CD8-positive, alpha-beta memory T cell (primary cell): ENCODE measurements around the gene SERPINB10. TPM values are rescaled to one million over a fixed set of nuclear protein-coding genes. Genes with fewer than 3 reads are reported as not detected.

Experiments
- CTCF ChIA-PET: fragments of 350-600 bp; sonication (Branson Sonifier 250); formaldehyde crosslinking; loops from one replicate; lab custom pipeline; 2021; ENCODE audit warnings: antibody characterized with exemption; lab: Charles Lee
- POLR2A ChIA-PET: fragments of 350-600 bp; sonication (Branson Sonifier 250); formaldehyde crosslinking; loops from one replicate; lab custom pipeline; 2021; ENCODE audit warnings: antibody characterized with exemption; lab: Charles Lee
- DNase-seq, 5 donors: peaks; one replicate each; pipeline versions ENCODE4 v3.0.0 to v3.0.0-alpha.2; 2020 to 2022; ENCODE audit warnings: mixed read lengths in 1 of 5
- H3K27ac ChIP-seq: one replicate; pipeline ENCODE4 v1.7.0; 2013; ENCODE audit warnings: low read depth, mild to moderate bottlenecking, low read length, moderate library complexity
- H3K27me3 ChIP-seq: 2 replicates; pipeline ENCODE4 v1.7.0; 2013; ENCODE audit warnings: low read length, mild to moderate bottlenecking; ENCODE audit not compliant: insufficient read depth, poor library complexity, severe bottlenecking
- H3K36me3 ChIP-seq: 2 replicates; pipeline ENCODE4 v1.7.0; 2013; ENCODE audit warnings: mild to moderate bottlenecking, low read length, moderate library complexity; ENCODE audit not compliant: insufficient read depth
- H3K4me1 ChIP-seq: 2 replicates; pipeline ENCODE4 v1.7.0; 2013; ENCODE audit warnings: mild to moderate bottlenecking, low read length, moderate library complexity; ENCODE audit not compliant: insufficient read depth
- H3K4me3 ChIP-seq: 2 replicates; pipeline ENCODE4 v1.7.0; 2013; ENCODE audit warnings: mild to moderate bottlenecking, low read length
- H3K9me3 ChIP-seq: 2 replicates; pipeline ENCODE4 v1.7.0; 2013; ENCODE audit warnings: mild to moderate bottlenecking, low read length
- H3K27ac Mint-ChIP-seq, 8 donors: one replicate each; pipeline ENCODE4 v1.8.0; 2020 to 2021; ENCODE audit warnings: mixed read lengths in 8 of 8, mild to moderate bottlenecking in 6 of 8, inconsistent platforms in 3 of 8, moderate library complexity in 3 of 8
- H3K27me3 Mint-ChIP-seq, 2 donors: one replicate each; pipeline ENCODE4 v1.8.0; 2020 to 2021; ENCODE audit warnings: mixed read lengths in 2 of 2, mild to moderate bottlenecking in 1 of 2, moderate library complexity in 1 of 2
- H3K36me3 Mint-ChIP-seq, 3 donors: one replicate each; pipeline ENCODE4 v1.8.0; 2020 to 2021; ENCODE audit warnings: mixed read lengths in 3 of 3, inconsistent platforms in 1 of 3, mild to moderate bottlenecking in 1 of 3
- H3K4me1 Mint-ChIP-seq, 3 donors: one replicate each; pipeline ENCODE4 v1.8.0; 2020 to 2021; ENCODE audit warnings: mixed read lengths in 3 of 3, inconsistent platforms in 1 of 3, mild to moderate bottlenecking in 1 of 3
- H3K4me3 Mint-ChIP-seq, 7 donors: one replicate each; pipeline ENCODE4 v1.8.0; 2020 to 2021; ENCODE audit warnings: mixed read lengths in 7 of 7, mild to moderate bottlenecking in 6 of 7, moderate library complexity in 4 of 7, inconsistent platforms in 2 of 7
- H3K9me3 Mint-ChIP-seq, 5 donors: one replicate each; pipeline ENCODE4 v1.8.0; 2020 to 2022; ENCODE audit warnings: mixed read lengths in 5 of 5, mild to moderate bottlenecking in 3 of 5, moderate library complexity in 2 of 5, inconsistent platforms in 1 of 5
- polyA plus RNA-seq: library from polyadenylated mRNA; unstranded; fragments of 300-500 nt; fragmentation: Illumina TruSeq; gene quantifications from one replicate; pipeline ENCODE4 v1.2.3, GENCODE V29; 2021
- total RNA-seq, 2 experiments: library from RNA; stranded (reverse); gene quantifications; one replicate each; pipeline ENCODE4 v1.2.3, GENCODE V29; 2021

Gene SERPINB10
- total and polyA plus RNA-seq, 3 experiments from 2014 or later: not detected

GRCh38 chr18:63971320-63972001, 63.7 kb downstream of the SERPINB10 start:
- peaks cover 0 to 1% of the 10 kb centered on the region in 2 donors for H3K27me3 Mint-ChIP-seq
- peaks cover 28 to 48% (median 35%) of the 10 kb centered on the region in 3 donors for H3K4me1 Mint-ChIP-seq
- no peak for DNase-seq
- peaks cover 16% of the 10 kb centered on the region for H3K4me1 ChIP-seq
- peaks cover 0 to 5% (median 0%) of the 10 kb centered on the region in 3 donors for H3K36me3 Mint-ChIP-seq
- H3K9me3 ChIP-seq: no peaks in the 10 kb centered on the region
- H3K4me3 ChIP-seq: no peak overlapping the region
- ChIA-PET CTCF (no interaction called here), POLR2A (no interaction called here)
- no peaks in the 10 kb centered on the region for H3K36me3 ChIP-seq
- H3K27ac ChIP-seq: no peak overlapping the region
- H3K27me3 ChIP-seq: no peaks in the 10 kb centered on the region
- H3K27ac Mint-ChIP-seq: peak overlapping the region; percentile 18 to 99 (median 90)
- no peaks in the 10 kb centered on the region for H3K9me3 Mint-ChIP-seq
- H3K4me3 Mint-ChIP-seq: peak overlapping the region; percentile 87 to 99 (median 95)

GRCh38 chr18:63972002-63972376, 64.2 kb downstream of the SERPINB10 start:
- CTCF ChIA-PET: no interaction called here
- Histone ChIP-seq H3K27me3 (no peaks in the 10 kb centered on the region), H3K9me3 (no peaks in the 10 kb centered on the region), H3K27ac (no peak overlapping the region), H3K36me3 (no peaks in the 10 kb centered on the region), H3K4me1 (peaks cover 16% of the 10 kb centered on the region), H3K4me3 (no peak overlapping the region)
- peak overlapping the region in 5 of 8 donors; percentile 26 to 99 (median 83) for H3K27ac Mint-ChIP-seq
- peaks cover 0 to 5% (median 0%) of the 10 kb centered on the region in 3 donors for H3K36me3 Mint-ChIP-seq
- peaks cover 28 to 48% (median 35%) of the 10 kb centered on the region in 3 donors for H3K4me1 Mint-ChIP-seq
- H3K4me3 Mint-ChIP-seq: peak overlapping the region in 6 of 7 donors; percentile 85 to 99 (median 96)
- DNase-seq: no peak
- POLR2A ChIA-PET: no interaction called here
- H3K9me3 Mint-ChIP-seq: no peaks in the 10 kb centered on the region
- H3K27me3 Mint-ChIP-seq: peaks cover 0 to 1% of the 10 kb centered on the region in 2 donors

GRCh38 chr18:63974991-63975390, 67.2 kb downstream of the SERPINB10 start:
- Mint-ChIP-seq H3K4me3 (peak overlapping the region in 1 of 7 donors; percentile 11), H3K4me1 (peaks cover 22 to 37% (median 29%) of the 10 kb centered on the region in 3 donors), H3K9me3 (no peaks in the 10 kb centered on the region), H3K27ac (peak overlapping the region in 3 of 8 donors; percentile 14 to 24 (median 24)), H3K36me3 (peaks cover 0 to 7% (median 0%) of the 10 kb centered on the region in 3 donors), H3K27me3 (peaks cover 0 to 1% of the 10 kb centered on the region in 2 donors)
- Histone ChIP-seq H3K4me1 (peaks cover 8% of the 10 kb centered on the region), H3K36me3 (no peaks in the 10 kb centered on the region), H3K4me3 (no peak overlapping the region), H3K27ac (no peak overlapping the region), H3K9me3 (no peaks in the 10 kb centered on the region), H3K27me3 (no peaks in the 10 kb centered on the region)
- no peak for DNase-seq
- CTCF ChIA-PET: interaction anchor here (1.2 to 1.9 kb wide), 2 partner anchors 12 to 17 kb away, joined by 3 to 8 read pairs; no protein-coding TSS in a partner anchor
- POLR2A ChIA-PET: no interaction called here

- DNase-seq: no peak
- Histone ChIP-seq H3K9me3 (no peaks in the 10 kb centered on the region), H3K27me3 (no peaks in the 10 kb centered on the region), H3K27ac (no peak overlapping the region), H3K4me3 (no peak overlapping the region), H3K4me1 (peaks cover 7% of the 10 kb centered on the region), H3K36me3 (no peaks in the 10 kb centered on the region)
- POLR2A ChIA-PET: no interaction called here
- Mint-ChIP-seq H3K9me3 (no peaks in the 10 kb centered on the region), H3K4me3 (no peak overlapping the region), H3K27me3 (peaks cover 0 to 1% of the 10 kb centered on the region in 2 donors), H3K27ac (peak overlapping the region in 1 of 8 donors; percentile 34), H3K4me1 (peaks cover 24 to 35% (median 27%) of the 10 kb centered on the region in 3 donors), H3K36me3 (peaks cover 0 to 9% (median 0%) of the 10 kb centered on the region in 3 donors)
- CTCF ChIA-PET: interaction anchor here (1.2 to 2.3 kb wide), 2 partner anchors 12 to 18 kb away, joined by 3 to 12 read pairs; no protein-coding TSS in a partner anchor
Measured at GRCh38 chr18:63975628-63976027, 67.9 kb downstream of the SERPINB10 start.

GRCh38 chr18:63977040-63977439, 69.3 kb downstream of the SERPINB10 start:
- H3K36me3 ChIP-seq: peaks cover 6% of the 10 kb centered on the region
- H3K4me1 ChIP-seq: no peaks in the 10 kb centered on the region
- ChIA-PET CTCF (interaction anchor here (0.7 to 2.3 kb wide), 2 partner anchors 13 to 40 kb away, joined by 3 to 12 read pairs; no protein-coding TSS in a partner anchor), POLR2A (no interaction called here)
- H3K4me1 Mint-ChIP-seq: peaks cover 12 to 21% (median 13%) of the 10 kb centered on the region in 3 donors
- no peaks in the 10 kb centered on the region for H3K9me3 ChIP-seq
- H3K36me3 Mint-ChIP-seq: peaks cover 6 to 22% (median 9%) of the 10 kb centered on the region in 3 donors
- H3K27ac Mint-ChIP-seq: peak overlapping the region in 1 of 8 donors; percentile 43
- no peaks in the 10 kb centered on the region for H3K9me3 Mint-ChIP-seq
- H3K4me3 Mint-ChIP-seq: no peak overlapping the region
- H3K4me3 ChIP-seq: no peak overlapping the region
- H3K27me3 ChIP-seq: no peaks in the 10 kb centered on the region
- H3K27me3 Mint-ChIP-seq: peaks cover 0 to 1% of the 10 kb centered on the region in 2 donors
- no peak for DNase-seq
- no peak overlapping the region for H3K27ac ChIP-seq

- peak overlapping the region in 3 of 8 donors; percentile 35 to 58 (median 45) for H3K27ac Mint-ChIP-seq
- peak overlapping the region in 3 of 7 donors; percentile 5 to 29 (median 15) for H3K4me3 Mint-ChIP-seq
- H3K27me3 Mint-ChIP-seq: peaks cover 0 to 1% of the 10 kb centered on the region in 2 donors
- no peaks in the 10 kb centered on the region for H3K9me3 ChIP-seq
- peaks cover 8% of the 10 kb centered on the region for H3K36me3 ChIP-seq
- no peaks in the 10 kb centered on the region for H3K27me3 ChIP-seq
- no peak overlapping the region for H3K27ac ChIP-seq
- CTCF ChIA-PET: interaction anchor here (0.8 to 1.0 kb wide), 2 partner anchors 16 to 471 kb away, joined by 3 to 6 read pairs; no protein-coding TSS in a partner anchor
- peaks cover 11 to 19% (median 11%) of the 10 kb centered on the region in 3 donors for H3K4me1 Mint-ChIP-seq
- POLR2A ChIA-PET: no interaction called here
- H3K9me3 Mint-ChIP-seq: no peaks in the 10 kb centered on the region
- no peak overlapping the region for H3K4me3 ChIP-seq
- peaks cover 9 to 44% (median 23%) of the 10 kb centered on the region in 3 donors for H3K36me3 Mint-ChIP-seq
- no peaks in the 10 kb centered on the region for H3K4me1 ChIP-seq
- DNase-seq: peak in 4 of 5 donors; percentile 21 to 57 (median 34)
Measured at GRCh38 chr18:63979409-63979920, 71.7 kb downstream of the SERPINB10 start.

GRCh38 chr18:63980027-63980426, 72.3 kb downstream of the SERPINB10 start:
- H3K27me3 Mint-ChIP-seq: no peaks in the 10 kb centered on the region
- ChIA-PET POLR2A (no interaction called here), CTCF (interaction anchor here (0.8 to 1.0 kb wide), 2 partner anchors 17 to 471 kb away, joined by 3 to 6 read pairs; no protein-coding TSS in a partner anchor)
- H3K4me1 ChIP-seq: no peaks in the 10 kb centered on the region
- H3K4me3 ChIP-seq: no peak overlapping the region
- peak overlapping the region in 1 of 7 donors; percentile 64 for H3K4me3 Mint-ChIP-seq
- no peak overlapping the region for H3K27ac ChIP-seq
- no peaks in the 10 kb centered on the region for H3K9me3 ChIP-seq
- peaks cover 8% of the 10 kb centered on the region for H3K36me3 ChIP-seq
- DNase-seq: no peak
- H3K27me3 ChIP-seq: no peaks in the 10 kb centered on the region
- peaks cover 9 to 48% (median 23%) of the 10 kb centered on the region in 3 donors for H3K36me3 Mint-ChIP-seq
- H3K9me3 Mint-ChIP-seq: no peaks in the 10 kb centered on the region
- H3K27ac Mint-ChIP-seq: peak overlapping the region in 3 of 8 donors; percentile 7 to 47 (median 38)
- H3K4me1 Mint-ChIP-seq: peaks cover 8 to 14% (median 11%) of the 10 kb centered on the region in 3 donors
